Ovary (tissue), 9 donors: ENCODE measurements around the gene TNFAIP3. TPM values are rescaled to one million over a fixed set of nuclear protein-coding genes. Genes with fewer than 3 reads are reported as not detected.

ENCODE experiments used
- DNase-seq, 5 donors: peaks; one replicate each; pipeline ENCODE4 v3.0.0-alpha.2; 2019 to 2020
- H3K27ac ChIP-seq, 2 donors: fragments of 200-600 bp; one replicate each; pipeline versions ENCODE4 v1.5.1 to v1.8.0; 2019 to 2022
- H3K27me3 ChIP-seq: fragments of 200-600 bp; one replicate; pipeline ENCODE4 v1.8.0; 2022
- H3K36me3 ChIP-seq: fragments of 200-600 bp; sonication (generic); one replicate; pipeline ENCODE4 v1.5.1; 2019
- H3K4me1 ChIP-seq: one replicate; pipeline ENCODE4 v1.8.1; 2013; ENCODE audit warnings: mild to moderate bottlenecking, moderate library complexity; ENCODE audit not compliant: insufficient read depth
- H3K4me3 ChIP-seq: fragments of 200-600 bp; sonication (generic); one replicate; pipeline ENCODE4 v1.5.1; 2017
- H3K9me3 ChIP-seq, 2 donors: fragments of 200-600 bp in 1 of 2; sonication (generic) in 1 of 2; one replicate each; pipeline versions ENCODE4 v1.5.1 to v1.8.1; 2013 to 2019; ENCODE audit warnings: mild to moderate bottlenecking in 1 of 2, moderate library complexity in 1 of 2
- EP300 ChIP-seq: sonication (generic); formaldehyde crosslinking; IDR thresholded peaks from one replicate; pipeline ENCODE4 v1.6.1; 2017; ENCODE audit warnings: antibody characterized with exemption
- POLR2A ChIP-seq: fragments of 450-650 bp; IDR thresholded peaks from one replicate; pipeline ENCODE4 v1.6.1; 2017; ENCODE audit warnings: antibody characterized with exemption, mild to moderate bottlenecking, moderate library complexity
- WGBS, 3 donors: extraction: QIAGEN DNeasy Blood & Tissue Kit in 1 of 3; methylation state at CpG; one replicate each; pipeline versions ENCODE4 v1.1.5 to v1.1.7; 2013 to 2017; 5-methylcytosine and 5-hydroxymethylcytosine counted together
- intact Hi-C, 4 donors: fragments of 100-400 bp; cut with DNase I; formaldehyde crosslinking; loops; one replicate each; pipeline versions ENCODE4 v1.11.0 to v1.15.1; 2022 to 2023
- polyA plus RNA-seq, 2 donors: library from polyadenylated mRNA; stranded (reverse); fragments of 200-250 nt in 1 of 2; fragments of 350-450 nt in 1 of 2; fragmentation: Illumina TruSeq in 1 of 2; extraction: RNeasy Lipid Tissue Mini Kit (QIAGEN cat#74804) in 1 of 2; gene quantifications; one replicate each; pipeline ENCODE4 v1.2.3, GENCODE V29; 2013 to 2014
- total RNA-seq, 7 donors: library from RNA; depleted of rRNA in 2 of 7; stranded (reverse); fragments of >200 nt in 2 of 7; fragmentation: NEBNext Ultra II Directional in 3 of 7; extraction: Animal tissue kit (Norgen Biotek cat#: 25700) in 3 of 7; gene quantifications; one replicate each; pipeline versions ENCODE4 v1.1.0 to v1.2.4, GENCODE V29; 2016 to 2023
- TF ChIP-seq, protein P1 (sequence below), 3 donors: fragments of 450-650 bp in 2 of 3; fragments of 200-600 bp in 1 of 3; IDR thresholded peaks; one replicate each; pipeline versions ENCODE4 v1.5.1 to v1.8.0; 2016 to 2022; ENCODE audit warnings: antibody characterized with exemption in 3 of 3, mild to moderate bottlenecking in 1 of 3
- donor health status: DM: no; HTN: no; CAD: no; lungs with moderate emphysema.
- donor health status: DM: no; HTN: no; CAD: no.
- donor health status: Bipolar disorder and iron deficiency.
- donor health status: DM: yes; HTN: yes; CAD: no.
- donor health status: DM: no; HTN: no; CAD: no.
- donor health status: DM: yes; HTN: yes; CAD: no.

TNFAIP3 gene
- total and polyA plus RNA-seq, 9 donors: 35.4 to 206 (median 96.6) TPM

DNA sequence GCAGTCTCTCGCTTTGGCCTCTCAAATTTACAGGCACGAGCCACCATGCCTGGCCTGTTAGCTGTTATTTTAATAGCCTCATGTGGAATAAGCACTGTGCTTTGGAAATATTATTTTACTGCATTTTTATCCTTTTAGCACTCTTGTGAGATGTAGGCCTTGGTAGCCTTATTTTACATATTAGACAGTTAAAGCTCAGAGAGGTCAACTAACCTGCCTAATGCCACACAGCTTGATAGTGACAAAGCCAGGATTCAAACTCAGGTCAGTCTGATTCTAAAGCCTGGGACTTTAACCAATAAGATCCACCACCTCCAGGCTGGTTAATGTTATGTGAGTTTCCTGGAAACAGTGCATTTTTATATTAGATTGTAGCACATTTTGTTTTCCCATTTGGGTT is 9.5 kb downstream of the TNFAIP3 start:
- 86 to 89% (median 89%) methylated on average over 2 of the region's 2 CpGs for WGBS, 3 donors
- intact Hi-C loops: loop anchor here in 1 of 4 donors (10.0 kb wide), 1 partner anchor 68 kb away; no protein-coding TSS in a partner anchor
- no peaks in the 10 kb centered on the region for H3K9me3 ChIP-seq

DNA sequence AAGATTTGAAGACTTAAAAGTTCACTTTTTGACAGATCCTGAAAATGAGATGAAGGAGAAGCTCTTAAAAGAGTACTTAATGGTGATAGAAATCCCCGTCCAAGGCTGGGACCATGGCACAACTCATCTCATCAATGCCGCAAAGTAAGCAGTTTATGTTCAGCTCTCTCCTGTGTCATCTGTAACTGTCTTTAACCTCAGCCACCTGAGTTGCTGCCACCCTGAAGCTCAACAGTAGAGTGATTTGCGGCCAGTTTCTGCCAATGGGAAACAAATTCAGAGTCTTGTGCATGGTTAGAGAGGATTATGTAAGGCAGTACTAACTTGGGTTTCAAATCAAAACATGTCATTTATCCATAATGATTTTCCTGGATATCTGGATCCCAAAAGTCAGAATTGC is 10.1 kb downstream of the TNFAIP3 start:
- no peak for DNase-seq
- intact Hi-C loops: loop anchor here in 1 of 4 donors (10.0 kb wide), 1 partner anchor 68 kb away; no protein-coding TSS in a partner anchor
- no peaks in the 10 kb centered on the region for H3K27me3 ChIP-seq
- 93 to 95% (median 94%) methylated on average over 3 of the region's 3 CpGs for WGBS, 3 donors
- H3K27ac ChIP-seq: no peak overlapping the region
- no peak overlapping the region for H3K4me3 ChIP-seq
- H3K36me3 ChIP-seq: no peaks in the 10 kb centered on the region
- TF ChIP-seq, protein P1, sequence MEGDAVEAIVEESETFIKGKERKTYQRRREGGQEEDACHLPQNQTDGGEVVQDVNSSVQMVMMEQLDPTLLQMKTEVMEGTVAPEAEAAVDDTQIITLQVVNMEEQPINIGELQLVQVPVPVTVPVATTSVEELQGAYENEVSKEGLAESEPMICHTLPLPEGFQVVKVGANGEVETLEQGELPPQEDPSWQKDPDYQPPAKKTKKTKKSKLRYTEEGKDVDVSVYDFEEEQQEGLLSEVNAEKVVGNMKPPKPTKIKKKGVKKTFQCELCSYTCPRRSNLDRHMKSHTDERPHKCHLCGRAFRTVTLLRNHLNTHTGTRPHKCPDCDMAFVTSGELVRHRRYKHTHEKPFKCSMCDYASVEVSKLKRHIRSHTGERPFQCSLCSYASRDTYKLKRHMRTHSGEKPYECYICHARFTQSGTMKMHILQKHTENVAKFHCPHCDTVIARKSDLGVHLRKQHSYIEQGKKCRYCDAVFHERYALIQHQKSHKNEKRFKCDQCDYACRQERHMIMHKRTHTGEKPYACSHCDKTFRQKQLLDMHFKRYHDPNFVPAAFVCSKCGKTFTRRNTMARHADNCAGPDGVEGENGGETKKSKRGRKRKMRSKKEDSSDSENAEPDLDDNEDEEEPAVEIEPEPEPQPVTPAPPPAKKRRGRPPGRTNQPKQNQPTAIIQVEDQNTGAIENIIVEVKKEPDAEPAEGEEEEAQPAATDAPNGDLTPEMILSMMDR (IDR thresholded peaks at IDR 0.05): no peak
- TF ChIP-seq EP300 (no peak), POLR2A (no peak)
- H3K9me3 ChIP-seq: no peaks in the 10 kb centered on the region
- H3K4me1 ChIP-seq: peaks cover 8% of the 10 kb centered on the region

More for the DNA sequence above, 9.5 kb downstream of the TNFAIP3 start:
- H3K4me1 ChIP-seq: peaks cover 8% of the 10 kb centered on the region
- H3K27ac ChIP-seq: no peak overlapping the region
- no peak overlapping the region for H3K4me3 ChIP-seq
- H3K36me3 ChIP-seq: no peaks in the 10 kb centered on the region
- H3K27me3 ChIP-seq: no peaks in the 10 kb centered on the region
- no peak for DNase-seq
- TF ChIP-seq POLR2A: no peak
- TF ChIP-seq, protein P1 (IDR thresholded peaks at IDR 0.05): no peak

DNA sequence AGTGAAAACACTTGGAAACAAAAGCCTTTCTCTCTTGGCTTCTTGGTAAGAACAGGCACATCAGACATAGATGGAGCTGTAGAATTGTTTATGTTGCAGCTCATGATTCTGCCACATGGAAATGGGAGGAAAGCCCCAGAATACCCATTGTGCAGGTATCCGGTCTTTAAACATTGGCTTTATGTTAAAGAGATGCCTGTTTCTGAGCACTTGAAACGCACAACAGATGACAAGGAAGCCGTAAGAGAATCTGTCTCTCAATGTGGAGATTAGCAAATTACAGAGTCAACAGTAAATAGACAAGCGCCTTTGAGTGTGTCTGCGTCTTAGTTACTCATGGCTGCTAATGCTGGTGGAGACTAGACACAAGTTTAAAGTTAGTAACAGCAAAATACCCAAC is 10.5 kb downstream of the TNFAIP3 start:
- H3K9me3 ChIP-seq: no peaks in the 10 kb centered on the region
- H3K27me3 ChIP-seq: no peaks in the 10 kb centered on the region
- intact Hi-C loops: loop anchor here in 1 of 4 donors (10.0 kb wide), 1 partner anchor 67 kb away; no protein-coding TSS in a partner anchor
- no peak overlapping the region for H3K27ac ChIP-seq
- no peak for DNase-seq
- TF ChIP-seq EP300: no peak
- no peak for TF ChIP-seq POLR2A
- TF ChIP-seq, protein P1 (IDR thresholded peaks at IDR 0.05): no peak
- 94 to 96% (median 95%) methylated on average over 5 of the region's 5 CpGs for WGBS, 3 donors
- H3K36me3 ChIP-seq: no peaks in the 10 kb centered on the region
- no peak overlapping the region for H3K4me3 ChIP-seq
- peaks cover 8% of the 10 kb centered on the region for H3K4me1 ChIP-seq

DNA sequence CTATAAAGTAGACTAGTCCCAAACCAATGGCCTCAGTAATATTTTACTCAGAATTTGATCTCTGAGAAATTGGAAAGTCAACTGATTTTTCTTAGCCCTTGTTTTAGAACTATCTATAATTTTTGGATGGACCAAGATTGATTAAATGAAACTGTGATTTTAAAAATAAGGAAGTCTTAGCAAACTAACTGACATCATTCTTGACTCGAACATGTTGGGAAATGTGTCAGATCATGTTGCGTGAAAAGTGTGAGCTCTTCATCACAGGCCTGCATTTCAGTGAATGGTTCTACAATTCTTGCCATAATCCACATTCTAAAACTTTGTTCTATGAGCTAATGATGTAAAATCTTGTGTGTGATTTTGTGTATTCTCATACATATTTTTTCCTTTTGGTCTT is 11.0 kb downstream of the TNFAIP3 start:
- Histone ChIP-seq H3K4me3 (no peak overlapping the region), H3K27me3 (no peaks in the 10 kb centered on the region), H3K27ac (no peak overlapping the region), H3K36me3 (no peaks in the 10 kb centered on the region), H3K9me3 (no peaks in the 10 kb centered on the region), H3K4me1 (peaks cover 8% of the 10 kb centered on the region)
- intact Hi-C loops: loop anchor here in 1 of 4 donors (10.0 kb wide), 1 partner anchor 67 kb away; no protein-coding TSS in a partner anchor
- no peak for DNase-seq
- WGBS, 3 donors: 83 to 90% (median 88%) methylated on average over 2 of the region's 2 CpGs
- no peak for TF ChIP-seq POLR2A
- no peak for TF ChIP-seq EP300
- TF ChIP-seq, protein P1 (IDR thresholded peaks at IDR 0.05): no peak
